SK-N-SH treated with all-trans-retinoic acid at 6 μM for 48 hours (cell line): Measurements from ENCODE around the gene PKIG.

Experiments
- ATAC-seq: fragments of 200-7000 bp; cut with Tn5 transposase; 3 replicates; pipeline ENCODE4 v1.9.1; 2020; ENCODE audit warnings: mild to moderate bottlenecking, moderate library complexity
- BACH2 ChIP-seq: fragments of 250-450 bp; sonication (Bioruptor Pico); IDR thresholded peaks from 2 replicates; pipeline ENCODE4 v1.9.0; 2021; ENCODE audit warnings: mild to moderate bottlenecking, borderline replicate concordance
- CSDC2 ChIP-seq: fragments of 250-450 bp; sonication (Bioruptor Pico); IDR thresholded peaks from 2 replicates; pipeline ENCODE4 v1.5.0; 2020; ENCODE audit warnings: mild to moderate bottlenecking, moderate library complexity
- ESRRG ChIP-seq: fragments of 250-450 bp; sonication (Bioruptor Pico); IDR thresholded peaks from 2 replicates; pipeline ENCODE4 v1.6.1; 2021; ENCODE audit warnings: mild to moderate bottlenecking
- ISL1 ChIP-seq: fragments of 250-450 bp; sonication (Bioruptor Pico); IDR thresholded peaks from 2 replicates; pipeline ENCODE4 v2.1.2; 2022; ENCODE audit warnings: mild to moderate bottlenecking, moderate library complexity
- OSR1 ChIP-seq: fragments of 250-450 bp; sonication (Bioruptor Pico); IDR thresholded peaks from 2 replicates; pipeline ENCODE4 v1.8.0; 2022; ENCODE audit warnings: moderate library complexity, mild to moderate bottlenecking, inconsistent platforms
- PPARA ChIP-seq: fragments of 250-450 bp; sonication (Bioruptor Pico); IDR thresholded peaks from 2 replicates; pipeline ENCODE4 v1.5.0; 2020; ENCODE audit warnings: mild to moderate bottlenecking, borderline replicate concordance
- RARB ChIP-seq: fragments of 250-450 bp; sonication (Bioruptor Pico); IDR thresholded peaks from 2 replicates; pipeline ENCODE4 v1.8.0; 2021; ENCODE audit warnings: mild to moderate bottlenecking, moderate library complexity
- TCF4 ChIP-seq: fragments of 250-450 bp; sonication (Bioruptor Pico); IDR thresholded peaks from 2 replicates; pipeline ENCODE4 v1.8.0; 2021; ENCODE audit warnings: mild to moderate bottlenecking, moderate library complexity, borderline replicate concordance
- TOX ChIP-seq: fragments of 250-450 bp; sonication (Bioruptor Pico); IDR thresholded peaks from 2 replicates; pipeline ENCODE4 v1.8.0; 2021; ENCODE audit warnings: mild to moderate bottlenecking, moderate library complexity, borderline replicate concordance
- ZC3H10 ChIP-seq: fragments of 250-450 bp; sonication (Bioruptor Pico); IDR thresholded peaks from 2 replicates; pipeline ENCODE4 v1.5.1; 2021; ENCODE audit warnings: mild to moderate bottlenecking, moderate library complexity
- ZFP3 ChIP-seq: fragments of 250-450 bp; sonication (Bioruptor Pico); IDR thresholded peaks from 2 replicates; pipeline ENCODE4 v1.5.0; 2020; ENCODE audit warnings: mild to moderate bottlenecking, moderate library complexity
- ZFP30 ChIP-seq: fragments of 450-650 bp; formaldehyde crosslinking; IDR thresholded peaks from 2 replicates; pipeline ENCODE4 v1.5.0; 2022; ENCODE audit warnings: mild to moderate bottlenecking, moderate library complexity
- ZNF565 ChIP-seq: fragments of 450-650 bp; formaldehyde crosslinking; conservative IDR thresholded peaks from 2 replicates; pipeline ENCODE4 v1.5.0; 2020; ENCODE audit warnings: low read depth, mild to moderate bottlenecking, moderate library complexity
- ZNF70 ChIP-seq: fragments of 450-650 bp; formaldehyde crosslinking; IDR thresholded peaks from 2 replicates; pipeline ENCODE4 v1.5.0; 2020; ENCODE audit warnings: mild to moderate bottlenecking, moderate library complexity
- ZNF8 ChIP-seq: fragments of 450-650 bp; formaldehyde crosslinking; IDR thresholded peaks from 2 replicates; pipeline ENCODE4 v1.5.0; 2020; ENCODE audit warnings: mild to moderate bottlenecking, moderate library complexity
- TF ChIP-seq, protein P1 (sequence below): fragments of 250-450 bp; sonication (Bioruptor Pico); IDR thresholded peaks from 2 replicates; pipeline ENCODE4 v1.5.0; 2020; ENCODE audit warnings: mild to moderate bottlenecking, moderate library complexity
- TF ChIP-seq, protein P2 (sequence below): fragments of 250-450 bp; sonication (Bioruptor Pico); IDR thresholded peaks from 2 replicates; pipeline ENCODE4 v1.5.1; 2020; ENCODE audit warnings: low read depth, mild to moderate bottlenecking, moderate library complexity
- TF ChIP-seq, protein P3 (sequence below): fragments of 250-450 bp; sonication (Bioruptor Pico); IDR thresholded peaks from 2 replicates; pipeline ENCODE4 v1.5.1; 2021; ENCODE audit warnings: mild to moderate bottlenecking, moderate library complexity
- TF ChIP-seq, protein P4 (sequence below): fragments of 250-450 bp; sonication (Bioruptor Pico); IDR thresholded peaks from 2 replicates; pipeline ENCODE4 v1.8.0; 2021; ENCODE audit warnings: low read depth, mild to moderate bottlenecking, moderate library complexity, borderline replicate concordance
- TF ChIP-seq, protein P5 (sequence below): fragments of 250-450 bp; sonication (Bioruptor Pico); IDR thresholded peaks from 2 replicates; pipeline ENCODE4 v1.8.0; 2020; ENCODE audit warnings: mild to moderate bottlenecking, moderate library complexity, borderline replicate concordance

PKIG gene

DNA sequence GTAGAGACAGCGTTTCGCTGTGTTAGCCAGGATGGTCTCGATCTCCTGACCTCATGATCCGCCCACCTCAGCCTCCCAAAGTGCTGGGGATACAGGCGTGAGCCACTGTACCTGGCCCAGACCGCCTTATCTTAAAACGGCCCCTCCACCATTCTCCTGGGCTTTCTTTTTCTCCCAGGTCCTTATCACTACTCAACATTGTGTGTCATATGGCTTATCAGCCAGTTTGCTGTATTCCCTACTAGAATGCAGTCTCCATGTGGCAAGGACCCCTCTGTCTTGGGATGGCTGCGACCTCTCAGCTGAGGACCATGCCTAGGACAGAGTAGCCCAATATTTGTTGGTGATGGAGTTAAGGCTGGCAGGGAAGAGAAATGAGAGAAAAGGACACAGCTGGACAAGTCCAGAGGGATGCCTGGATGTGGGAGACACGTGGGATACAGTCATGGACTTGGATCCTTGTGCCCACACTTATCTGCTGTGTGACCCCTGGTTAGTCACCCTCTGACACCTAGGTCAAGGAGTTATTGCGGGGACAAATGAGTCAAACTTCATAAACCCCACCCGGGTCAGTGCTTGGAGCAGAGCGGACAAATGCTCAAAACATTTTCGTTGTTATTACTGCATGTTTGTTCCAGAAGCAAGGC lies 45.1 kb downstream of the PKIG start:
- ATAC-seq = no peak
- TF ChIP-seq, protein P1, sequence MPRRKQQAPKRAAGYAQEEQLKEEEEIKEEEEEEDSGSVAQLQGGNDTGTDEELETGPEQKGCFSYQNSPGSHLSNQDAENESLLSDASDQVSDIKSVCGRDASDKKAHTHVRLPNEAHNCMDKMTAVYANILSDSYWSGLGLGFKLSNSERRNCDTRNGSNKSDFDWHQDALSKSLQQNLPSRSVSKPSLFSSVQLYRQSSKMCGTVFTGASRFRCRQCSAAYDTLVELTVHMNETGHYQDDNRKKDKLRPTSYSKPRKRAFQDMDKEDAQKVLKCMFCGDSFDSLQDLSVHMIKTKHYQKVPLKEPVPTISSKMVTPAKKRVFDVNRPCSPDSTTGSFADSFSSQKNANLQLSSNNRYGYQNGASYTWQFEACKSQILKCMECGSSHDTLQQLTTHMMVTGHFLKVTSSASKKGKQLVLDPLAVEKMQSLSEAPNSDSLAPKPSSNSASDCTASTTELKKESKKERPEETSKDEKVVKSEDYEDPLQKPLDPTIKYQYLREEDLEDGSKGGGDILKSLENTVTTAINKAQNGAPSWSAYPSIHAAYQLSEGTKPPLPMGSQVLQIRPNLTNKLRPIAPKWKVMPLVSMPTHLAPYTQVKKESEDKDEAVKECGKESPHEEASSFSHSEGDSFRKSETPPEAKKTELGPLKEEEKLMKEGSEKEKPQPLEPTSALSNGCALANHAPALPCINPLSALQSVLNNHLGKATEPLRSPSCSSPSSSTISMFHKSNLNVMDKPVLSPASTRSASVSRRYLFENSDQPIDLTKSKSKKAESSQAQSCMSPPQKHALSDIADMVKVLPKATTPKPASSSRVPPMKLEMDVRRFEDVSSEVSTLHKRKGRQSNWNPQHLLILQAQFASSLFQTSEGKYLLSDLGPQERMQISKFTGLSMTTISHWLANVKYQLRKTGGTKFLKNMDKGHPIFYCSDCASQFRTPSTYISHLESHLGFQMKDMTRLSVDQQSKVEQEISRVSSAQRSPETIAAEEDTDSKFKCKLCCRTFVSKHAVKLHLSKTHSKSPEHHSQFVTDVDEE (CRISPR knock-in tag) = no peak
- TF ChIP-seq ZC3H10 (CRISPR knock-in tag) (no peak), ZNF8 (CRISPR knock-in tag) (no peak), ZFP30 (CRISPR knock-in tag) (no peak), ZNF565 (no peak), ISL1 (CRISPR knock-in tag) (no peak), ZFP3 (CRISPR knock-in tag) (no peak), OSR1 (CRISPR knock-in tag) (no peak), TCF4 (CRISPR knock-in tag) (no peak), BACH2 (CRISPR knock-in tag) (no peak), CSDC2 (CRISPR knock-in tag) (no peak), ESRRG (no peak)
- TF ChIP-seq, protein P2, sequence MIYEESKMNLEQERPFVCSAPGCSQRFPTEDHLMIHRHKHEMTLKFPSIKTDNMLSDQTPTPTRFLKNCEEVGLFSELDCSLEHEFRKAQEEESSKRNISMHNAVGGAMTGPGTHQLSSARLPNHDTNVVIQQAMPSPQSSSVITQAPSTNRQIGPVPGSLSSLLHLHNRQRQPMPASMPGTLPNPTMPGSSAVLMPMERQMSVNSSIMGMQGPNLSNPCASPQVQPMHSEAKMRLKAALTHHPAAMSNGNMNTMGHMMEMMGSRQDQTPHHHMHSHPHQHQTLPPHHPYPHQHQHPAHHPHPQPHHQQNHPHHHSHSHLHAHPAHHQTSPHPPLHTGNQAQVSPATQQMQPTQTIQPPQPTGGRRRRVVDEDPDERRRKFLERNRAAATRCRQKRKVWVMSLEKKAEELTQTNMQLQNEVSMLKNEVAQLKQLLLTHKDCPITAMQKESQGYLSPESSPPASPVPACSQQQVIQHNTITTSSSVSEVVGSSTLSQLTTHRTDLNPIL (CRISPR knock-in tag) = no peak
- TF ChIP-seq, protein P3, sequence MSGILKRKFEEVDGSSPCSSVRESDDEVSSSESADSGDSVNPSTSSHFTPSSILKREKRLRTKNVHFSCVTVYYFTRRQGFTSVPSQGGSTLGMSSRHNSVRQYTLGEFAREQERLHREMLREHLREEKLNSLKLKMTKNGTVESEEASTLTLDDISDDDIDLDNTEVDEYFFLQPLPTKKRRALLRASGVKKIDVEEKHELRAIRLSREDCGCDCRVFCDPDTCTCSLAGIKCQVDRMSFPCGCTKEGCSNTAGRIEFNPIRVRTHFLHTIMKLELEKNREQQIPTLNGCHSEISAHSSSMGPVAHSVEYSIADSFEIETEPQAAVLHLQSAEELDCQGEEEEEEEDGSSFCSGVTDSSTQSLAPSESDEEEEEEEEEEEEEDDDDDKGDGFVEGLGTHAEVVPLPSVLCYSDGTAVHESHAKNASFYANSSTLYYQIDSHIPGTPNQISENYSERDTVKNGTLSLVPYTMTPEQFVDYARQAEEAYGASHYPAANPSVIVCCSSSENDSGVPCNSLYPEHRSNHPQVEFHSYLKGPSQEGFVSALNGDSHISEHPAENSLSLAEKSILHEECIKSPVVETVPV (CRISPR knock-in tag) = no peak
- TF ChIP-seq, protein P4, sequence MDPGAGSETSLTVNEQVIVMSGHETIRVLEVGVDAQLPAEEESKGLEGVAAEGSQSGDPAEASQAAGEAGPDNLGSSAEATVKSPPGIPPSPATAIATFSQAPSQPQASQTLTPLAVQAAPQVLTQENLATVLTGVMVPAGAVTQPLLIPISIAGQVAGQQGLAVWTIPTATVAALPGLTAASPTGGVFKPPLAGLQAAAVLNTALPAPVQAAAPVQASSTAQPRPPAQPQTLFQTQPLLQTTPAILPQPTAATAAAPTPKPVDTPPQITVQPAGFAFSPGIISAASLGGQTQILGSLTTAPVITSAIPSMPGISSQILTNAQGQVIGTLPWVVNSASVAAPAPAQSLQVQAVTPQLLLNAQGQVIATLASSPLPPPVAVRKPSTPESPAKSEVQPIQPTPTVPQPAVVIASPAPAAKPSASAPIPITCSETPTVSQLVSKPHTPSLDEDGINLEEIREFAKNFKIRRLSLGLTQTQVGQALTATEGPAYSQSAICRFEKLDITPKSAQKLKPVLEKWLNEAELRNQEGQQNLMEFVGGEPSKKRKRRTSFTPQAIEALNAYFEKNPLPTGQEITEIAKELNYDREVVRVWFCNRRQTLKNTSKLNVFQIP = no peak

DNA sequence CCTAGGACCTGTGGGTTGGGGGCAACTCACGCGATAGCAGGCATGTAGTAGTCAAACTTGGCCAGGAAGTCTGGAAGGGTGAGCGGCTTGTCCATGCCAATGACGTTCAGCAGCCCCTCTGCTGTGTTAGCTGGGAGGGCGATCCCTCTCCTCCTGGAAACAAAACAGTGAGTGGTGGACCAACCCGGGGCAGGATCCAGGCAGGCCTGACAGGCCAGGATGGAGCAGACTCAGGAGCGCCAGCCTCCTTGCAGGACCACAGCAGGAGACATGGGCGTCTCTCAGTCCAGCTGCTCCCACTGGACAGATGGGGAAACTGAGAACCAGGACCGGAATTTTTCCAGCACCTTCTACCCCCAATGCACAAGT lies 46.6 kb downstream of the PKIG start:
- TF ChIP-seq ZNF8 (CRISPR knock-in tag) (no peak), ZFP3 (CRISPR knock-in tag) (no peak), ZNF565 (no peak), PPARA (CRISPR knock-in tag) (no peak), ZC3H10 (CRISPR knock-in tag) (no peak)
- TF ChIP-seq, protein P3 (CRISPR knock-in tag) = no peak
- TF ChIP-seq, protein P1 (CRISPR knock-in tag) = no peak
- no peak for ATAC-seq

DNA sequence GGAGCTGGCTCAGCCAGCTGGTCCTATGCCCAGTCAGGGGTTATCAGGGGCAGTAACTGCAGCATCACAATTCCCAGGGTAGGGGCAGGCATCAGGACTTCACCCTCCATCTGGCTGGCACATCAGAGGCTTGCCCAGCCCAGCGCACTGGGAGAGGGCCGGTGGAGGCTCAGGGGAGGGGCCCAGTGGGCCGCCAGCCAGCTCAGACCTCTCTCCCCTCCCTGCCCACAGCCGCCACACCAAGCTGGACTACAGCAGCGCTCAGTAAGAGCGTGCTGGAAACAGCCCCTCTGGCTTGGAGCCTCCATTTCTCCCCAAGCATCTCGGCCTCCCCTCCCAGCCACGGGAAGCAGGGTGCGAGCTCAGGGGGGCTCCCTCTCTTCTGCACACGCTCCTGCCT lies 47.2 kb downstream of the PKIG start:
- ATAC-seq = peak; percentile 22; the same call in 2 of the 3 replicates
- TF ChIP-seq, protein P4 = no peak
- TF ChIP-seq RARB (CRISPR knock-in tag) (no peak), TOX (CRISPR knock-in tag) (no peak), TCF4 (CRISPR knock-in tag) (no peak), ZFP3 (CRISPR knock-in tag) (no peak), ESRRG (no peak), ZNF70 (CRISPR knock-in tag) (no peak)
- TF ChIP-seq, protein P3 (CRISPR knock-in tag) = no peak
- TF ChIP-seq, protein P5, sequence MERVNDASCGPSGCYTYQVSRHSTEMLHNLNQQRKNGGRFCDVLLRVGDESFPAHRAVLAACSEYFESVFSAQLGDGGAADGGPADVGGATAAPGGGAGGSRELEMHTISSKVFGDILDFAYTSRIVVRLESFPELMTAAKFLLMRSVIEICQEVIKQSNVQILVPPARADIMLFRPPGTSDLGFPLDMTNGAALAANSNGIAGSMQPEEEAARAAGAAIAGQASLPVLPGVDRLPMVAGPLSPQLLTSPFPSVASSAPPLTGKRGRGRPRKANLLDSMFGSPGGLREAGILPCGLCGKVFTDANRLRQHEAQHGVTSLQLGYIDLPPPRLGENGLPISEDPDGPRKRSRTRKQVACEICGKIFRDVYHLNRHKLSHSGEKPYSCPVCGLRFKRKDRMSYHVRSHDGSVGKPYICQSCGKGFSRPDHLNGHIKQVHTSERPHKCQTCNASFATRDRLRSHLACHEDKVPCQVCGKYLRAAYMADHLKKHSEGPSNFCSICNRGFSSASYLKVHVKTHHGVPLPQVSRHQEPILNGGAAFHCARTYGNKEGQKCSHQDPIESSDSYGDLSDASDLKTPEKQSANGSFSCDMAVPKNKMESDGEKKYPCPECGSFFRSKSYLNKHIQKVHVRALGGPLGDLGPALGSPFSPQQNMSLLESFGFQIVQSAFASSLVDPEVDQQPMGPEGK = no peak
